Peyer's patch (tissue), 4 donors: Measurements from ENCODE around the gene PTP4A1. TPM values are rescaled to one million over a fixed set of nuclear protein-coding genes. Genes with fewer than 3 reads are reported as not detected.

Experiments
- DNase-seq, 3 donors: peaks; one replicate each; pipeline ENCODE4 v3.0.0-alpha.2; 2017 to 2019
- H3K27ac ChIP-seq, 4 donors: fragments of 200-600 bp; sonication (generic); one replicate each; pipeline ENCODE4 v1.5.1; 2016 to 2019
- H3K27me3 ChIP-seq, 2 donors: fragments of 200-600 bp; sonication (generic); one replicate each; pipeline ENCODE4 v1.5.1; 2019
- H3K36me3 ChIP-seq, 3 donors: fragments of 200-600 bp; sonication (generic); one replicate each; pipeline ENCODE4 v1.5.1; 2016 to 2019
- H3K4me1 ChIP-seq, 4 donors: fragments of 200-600 bp; sonication (generic); one replicate each; pipeline ENCODE4 v1.5.1; 2016 to 2019
- H3K4me3 ChIP-seq, 4 donors: fragments of 200-600 bp; sonication (generic); 1 replicate in 3 of 4; 2 replicates in 1 of 4; pipeline ENCODE4 v1.5.1; 2016 to 2019; ENCODE audit warnings: mild to moderate bottlenecking in 1 of 4
- H3K9me3 ChIP-seq, 4 donors: fragments of 200-600 bp; sonication (generic); one replicate each; pipeline ENCODE4 v1.5.1; 2016 to 2019; ENCODE audit warnings: mild to moderate bottlenecking in 1 of 4
- CTCF ChIP-seq, 6 experiments: fragments of 450-650 bp in 4 of 6; fragments of 200-600 bp in 2 of 6; sonication (generic) in 1 of 6; IDR thresholded peaks; one replicate each; pipeline ENCODE4 v1.5.1; 2017 to 2019; ENCODE audit warnings: antibody characterized with exemption in 6 of 6, mild to moderate bottlenecking in 3 of 6, moderate library complexity in 1 of 6
- POLR2A ChIP-seq, 2 donors: fragments of 450-650 bp; IDR thresholded peaks; one replicate each; pipeline ENCODE4 v1.5.1; 2017; ENCODE audit warnings: antibody characterized with exemption in 2 of 2, mild to moderate bottlenecking in 2 of 2, moderate library complexity in 2 of 2
- total RNA-seq, 4 donors: library from RNA; depleted of rRNA; stranded (reverse); fragments of >200 nt; gene quantifications; one replicate each; pipeline ENCODE4 v1.1.0, GENCODE V29; 2016

The PTP4A1 gene
- total RNA-seq, 4 donors from 2014 or later = 23.1 to 40.5 (median 34.9) TPM

- TF ChIP-seq CTCF (IDR thresholded peaks at IDR 0.05) = no peak
- peak; percentile 80 to 92 for TF ChIP-seq POLR2A (IDR thresholded peaks at IDR 0.05)
- Histone ChIP-seq H3K4me1 (peaks cover 0 to 12% (median 0%) of the 10 kb centered on the region in 4 donors), H3K36me3 (peaks cover 0 to 21% (median 0%) of the 10 kb centered on the region in 3 donors), H3K27me3 (no peaks in the 10 kb centered on the region), H3K4me3 (peak overlapping the region; percentile 70 to 99 (median 86)), H3K27ac (peak overlapping the region; percentile 94 to 100 (median 100)), H3K9me3 (no peaks in the 10 kb centered on the region)
- DNase-seq = peak; percentile 83 to 95 (median 93)
Measured at GRCh38 chr6:63573076-63573898, 1.0 kb downstream of the PTP4A1 start.

GRCh38 chr6:63573899-63574553, 1.7 kb downstream of the PTP4A1 start:
- DNase-seq = peak in 2 of 3 donors; percentile 35 to 74
- peak overlapping the region; percentile 70 to 99 (median 86) for H3K4me3 ChIP-seq
- peak in 1 of 2 donors; percentile 14 for TF ChIP-seq POLR2A (IDR thresholded peaks at IDR 0.05)
- TF ChIP-seq CTCF (IDR thresholded peaks at IDR 0.05) = peak; percentile 32 to 81 (median 66)
- no peaks in the 10 kb centered on the region for H3K9me3 ChIP-seq
- H3K27ac ChIP-seq = peak overlapping the region; percentile 94 to 100 (median 100)
- H3K27me3 ChIP-seq = no peaks in the 10 kb centered on the region
- H3K36me3 ChIP-seq = peaks cover 0 to 28% (median 0%) of the 10 kb centered on the region in 3 donors
- peaks cover 0 to 12% (median 0%) of the 10 kb centered on the region in 4 donors for H3K4me1 ChIP-seq

GRCh38 chr6:63574554-63574900, 2.2 kb downstream of the PTP4A1 start:
- Histone ChIP-seq H3K27ac (peak overlapping the region; percentile 94 to 100 (median 100)), H3K4me1 (peaks cover 0 to 12% (median 0%) of the 10 kb centered on the region in 4 donors), H3K36me3 (peaks cover 0 to 33% (median 0%) of the 10 kb centered on the region in 3 donors), H3K9me3 (no peaks in the 10 kb centered on the region), H3K4me3 (peak overlapping the region; percentile 70 to 99 (median 86)), H3K27me3 (no peaks in the 10 kb centered on the region)
- no peak for DNase-seq
- TF ChIP-seq POLR2A (IDR thresholded peaks at IDR 0.05) (no peak), CTCF (IDR thresholded peaks at IDR 0.05) (peak in 1 of 6 experiments; percentile 5)

- DNase-seq = no peak
- H3K9me3 ChIP-seq = no peaks in the 10 kb centered on the region
- H3K4me3 ChIP-seq = no peak overlapping the region
- H3K27me3 ChIP-seq = no peaks in the 10 kb centered on the region
- H3K27ac ChIP-seq = no peak overlapping the region
- peaks cover 0 to 50% (median 0%) of the 10 kb centered on the region in 3 donors for H3K36me3 ChIP-seq
- H3K4me1 ChIP-seq = peaks cover 0 to 12% (median 0%) of the 10 kb centered on the region in 4 donors
- no peak for TF ChIP-seq CTCF (IDR thresholded peaks at IDR 0.05)
- TF ChIP-seq POLR2A (IDR thresholded peaks at IDR 0.05) = no peak
Measured at GRCh38 chr6:63576147-63576772, 4.0 kb downstream of the PTP4A1 start.

- H3K36me3 ChIP-seq = peaks cover 0 to 52% (median 0%) of the 10 kb centered on the region in 3 donors
- H3K9me3 ChIP-seq = no peaks in the 10 kb centered on the region
- DNase-seq = no peak
- peaks cover 0 to 12% (median 0%) of the 10 kb centered on the region in 4 donors for H3K4me1 ChIP-seq
- H3K27me3 ChIP-seq = no peaks in the 10 kb centered on the region
- H3K27ac ChIP-seq = no peak overlapping the region
- TF ChIP-seq POLR2A (IDR thresholded peaks at IDR 0.05) (no peak), CTCF (IDR thresholded peaks at IDR 0.05) (no peak)
- H3K4me3 ChIP-seq = no peak overlapping the region
Measured at GRCh38 chr6:63576985-63577712, 4.9 kb downstream of the PTP4A1 start.
